Adrenal gland (tissue), 12 donors: ENCODE data around the gene UGT1A4. TPM values are rescaled to one million over a fixed set of nuclear protein-coding genes. Genes with fewer than 3 reads are reported as not detected.

ENCODE experiments used
- DNase-seq, 7 donors: peaks; one replicate each; pipeline ENCODE4 v3.0.0-alpha.2; 2019 to 2020
- H3K27ac ChIP-seq, 5 donors: fragments of 200-600 bp; sonication (generic) in 4 of 5; 1 replicate in 3 of 5; 2 replicates in 2 of 5; pipeline versions ENCODE4 v1.5.1 to v1.8.0; 2016 to 2020; ENCODE audit warnings: mild to moderate bottlenecking in 1 of 5
- H3K27me3 ChIP-seq: fragments of 200-600 bp; 2 replicates; pipeline ENCODE4 v1.8.0; 2021
- H3K36me3 ChIP-seq, 2 donors: fragments of 200-600 bp; replicated peaks in 1 of 2; 1 replicate in 1 of 2; 2 replicates in 1 of 2; pipeline versions ENCODE4 v1.5.1 to v1.8.0; 2018 to 2022
- H3K4me1 ChIP-seq, 2 donors: fragments of 200-600 bp; replicated peaks in 1 of 2; 1 replicate in 1 of 2; 2 replicates in 1 of 2; pipeline versions ENCODE4 v1.5.1 to v1.8.0; 2018 to 2021
- H3K4me3 ChIP-seq, 4 donors: fragments of 200-600 bp; sonication (generic) in 3 of 4; one replicate each; pipeline ENCODE4 v1.5.1; 2016 to 2018
- H3K9me3 ChIP-seq, 3 donors: fragments of 200-600 bp; sonication (generic) in 1 of 3; replicated peaks in 1 of 3; 1 replicate in 2 of 3; 2 replicates in 1 of 3; pipeline versions ENCODE4 v1.5.1 to v1.8.0; 2016 to 2021
- CTCF ChIP-seq, 6 experiments: fragments of 450-650 bp in 4 of 6; fragments of 200-600 bp in 2 of 6; sonication (generic) in 1 of 6; IDR thresholded peaks; 1 replicate in 5 of 6; 2 replicates in 1 of 6; pipeline versions ENCODE4 v1.5.1 to v1.8.0; 2016 to 2021; ENCODE audit warnings: antibody characterized with exemption in 6 of 6, mild to moderate bottlenecking in 2 of 6, moderate library complexity in 1 of 6
- POLR2A ChIP-seq, 2 donors: fragments of 450-650 bp; IDR thresholded peaks; one replicate each; pipeline ENCODE4 v1.6.1; 2017; ENCODE audit warnings: antibody characterized with exemption in 2 of 2, mild to moderate bottlenecking in 2 of 2, moderate library complexity in 1 of 2
- WGBS, 4 donors: extraction: QIAGEN DNeasy Blood & Tissue Kit in 2 of 4; methylation state at CpG; one replicate each; pipeline versions ENCODE4 v1.1.5 to v1.1.7; 2013 to 2017; 5-methylcytosine and 5-hydroxymethylcytosine counted together
- intact Hi-C, 2 donors: fragments of 100-400 bp; cut with DNase I; formaldehyde crosslinking; loops; one replicate each; pipeline versions ENCODE4 v1.14.1 to v1.15.0; 2022 to 2023
- polyA plus RNA-seq, 3 donors: library from polyadenylated mRNA; stranded (reverse); fragments of 200-250 nt in 2 of 3; fragments of 350-450 nt in 1 of 3; fragmentation: Illumina TruSeq in 1 of 3; extraction: RNeasy Lipid Tissue Mini Kit (QIAGEN cat#74804) in 1 of 3; gene quantifications; one replicate each; pipeline ENCODE4 v1.2.3, GENCODE V29; 2013 to 2014
- total RNA-seq, 9 donors: library from RNA; depleted of rRNA in 4 of 9; stranded (reverse); fragments of >200 nt in 4 of 9; fragments of 120-200 nt in 1 of 9; fragmentation: NEBNext Ultra II Directional in 1 of 9; extraction: Animal tissue kit (Norgen Biotek cat#: 25700) in 1 of 9; gene quantifications; one replicate each; pipeline versions ENCODE4 v1.1.0 to v1.2.4, GENCODE V29; 2013 to 2023
- donor health status: healthy with polysubstance abuse.
- donor health status: Bipolar disorder and iron deficiency.
- donor health status: DM: yes; HTN: yes; CAD: no.
- donor health status: DM: no; HTN: no; CAD: no.
- donor health status: DM: no; HTN: no; CAD: no.
- donor health status: DM: yes; HTN: yes; CAD: no.

The UGT1A4 gene
- total and polyA plus RNA-seq, 12 donors = 0.36 TPM; not detected in 11

DNA sequence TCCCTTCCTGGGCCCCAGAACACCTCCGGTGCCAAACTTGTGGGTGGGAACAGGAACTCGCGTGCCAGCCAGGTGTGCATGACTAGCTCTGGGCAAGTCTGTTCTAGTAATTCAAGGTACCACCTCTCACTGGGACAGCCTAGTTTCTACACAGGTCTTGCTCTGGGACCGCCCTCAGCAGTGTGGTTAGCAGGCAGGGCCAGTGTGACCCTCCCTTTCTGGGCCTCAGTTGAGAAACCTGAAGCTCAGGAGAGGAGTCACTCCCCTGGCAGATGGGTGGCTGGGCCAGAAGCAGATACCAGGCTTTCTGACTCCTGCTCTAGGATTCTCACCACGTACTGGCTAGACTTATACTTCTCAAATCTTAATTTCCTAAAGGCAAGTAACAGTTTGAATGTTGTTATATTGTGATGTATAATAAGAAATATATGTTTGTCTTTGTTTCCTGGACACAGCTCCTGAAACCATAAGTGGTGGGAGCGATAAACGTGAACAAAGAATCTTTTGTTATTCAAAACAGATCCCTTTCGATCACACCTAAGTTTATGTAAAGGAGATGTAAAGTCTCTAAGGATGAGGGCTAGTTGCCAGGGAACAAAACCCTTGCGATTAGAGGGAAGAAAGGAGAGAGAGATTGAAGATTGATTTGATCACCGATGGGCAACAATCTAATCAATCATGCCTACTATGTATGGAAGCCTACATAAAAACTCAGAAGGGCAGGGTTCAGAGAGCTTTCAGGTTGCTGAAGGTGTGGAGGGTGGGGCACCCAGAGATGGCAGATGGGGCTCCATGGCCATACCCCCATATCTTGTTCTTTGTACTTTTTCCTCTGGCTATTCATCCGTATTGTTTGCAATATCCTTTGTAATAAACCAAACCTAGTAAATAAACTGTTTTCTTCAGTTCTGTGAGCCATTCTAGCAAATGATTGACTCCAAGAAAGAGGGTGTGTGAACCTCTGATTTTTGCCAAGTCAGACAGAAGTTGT is 26.8 kb upstream of the UGT1A4 start:
- no peak for DNase-seq
- Histone ChIP-seq H3K27me3 (no peaks in the 10 kb centered on the region), H3K36me3 (no peaks in the 10 kb centered on the region), H3K9me3 (no peaks in the 10 kb centered on the region), H3K4me1 (no peaks in the 10 kb centered on the region), H3K4me3 (no peak overlapping the region), H3K27ac (no peak overlapping the region)
- TF ChIP-seq POLR2A (IDR thresholded peaks at IDR 0.05) (no peak), CTCF (IDR thresholded peaks at IDR 0.05) (no peak)
- whole genome bisulfite sequencing, 4 donors = 80 to 84% (median 81%) methylated on average over 10 to 11 of the region's 11 CpGs
- intact Hi-C loops = no loop called here

DNA sequence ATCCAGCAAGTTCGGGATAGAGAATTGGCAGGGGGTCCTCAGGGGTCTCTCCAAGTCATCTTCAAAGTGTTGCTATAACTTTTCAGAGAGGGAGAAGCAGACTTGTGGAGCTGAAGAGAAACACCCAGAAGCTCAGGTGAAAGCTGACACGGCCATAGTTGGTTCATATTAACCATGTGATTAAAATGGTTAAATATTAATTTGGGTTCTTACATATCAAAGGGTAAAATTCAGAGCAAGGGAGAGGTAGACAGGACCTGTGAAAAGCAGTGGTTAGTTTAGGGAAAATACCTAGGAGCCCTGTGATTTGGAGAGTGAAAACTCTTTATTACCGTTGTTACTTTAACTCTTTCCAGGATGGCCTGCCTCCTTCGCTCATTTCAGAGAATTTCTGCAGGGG is 25.9 kb upstream of the UGT1A4 start, which contains the start of gene UGT1A6:
Gene UGT1A6 (plus strand): TSS at position 243 of the 400 bp plus-strand sequence. CDS start 115 bp downstream, at position 358.
- no peak within 1 kb of the TSS for H3K27ac ChIP-seq
- TF ChIP-seq POLR2A (IDR thresholded peaks at IDR 0.05) (no peak), CTCF (IDR thresholded peaks at IDR 0.05) (no peak)
- no peaks in the 10 kb centered on the region for H3K9me3 ChIP-seq
- WGBS, 4 donors = 84 to 88% (median 86%) methylated on average over 4 of the region's 4 CpGs
- H3K4me1 ChIP-seq = no peaks in the 10 kb centered on the region
- H3K4me3 ChIP-seq = no peak within 1 kb of the TSS
- intact Hi-C loops = no loop called here
- DNase-seq = no peak
- no peaks in the 10 kb centered on the region for H3K27me3 ChIP-seq
- no peaks in the 10 kb centered on the region for H3K36me3 ChIP-seq

DNA sequence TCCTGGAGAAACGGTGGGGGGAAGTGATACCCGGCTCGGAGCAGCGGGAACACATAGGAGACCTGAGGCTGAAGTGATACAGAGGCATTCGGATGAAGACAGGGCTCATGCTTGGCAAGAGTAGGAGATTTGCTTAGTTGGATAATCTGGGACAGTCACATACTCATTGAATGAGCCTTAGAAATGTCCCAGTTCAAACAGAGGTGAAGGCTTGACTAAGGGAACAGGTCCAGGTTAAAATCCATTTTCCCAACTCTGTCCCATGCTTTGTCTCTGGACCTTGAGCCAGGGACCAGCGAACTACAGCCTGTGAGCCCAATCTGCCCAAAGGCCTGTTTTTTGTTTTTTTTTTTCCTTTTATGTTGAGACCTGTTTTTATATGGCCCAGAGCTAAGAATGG is 24.6 kb upstream of the UGT1A4 start:
- intact Hi-C loops = no loop called here
- H3K9me3 ChIP-seq = no peaks in the 10 kb centered on the region
- TF ChIP-seq POLR2A (IDR thresholded peaks at IDR 0.05) = no peak
- no peak for TF ChIP-seq CTCF (IDR thresholded peaks at IDR 0.05)
- 69 to 74% (median 71%) methylated on average over 6 of the region's 6 CpGs for WGBS, 4 donors
- H3K36me3 ChIP-seq = no peaks in the 10 kb centered on the region
- no peak overlapping the region for H3K4me3 ChIP-seq
- no peaks in the 10 kb centered on the region for H3K27me3 ChIP-seq
- no peaks in the 10 kb centered on the region for H3K4me1 ChIP-seq
- no peak overlapping the region for H3K27ac ChIP-seq
- DNase-seq = no peak

DNA sequence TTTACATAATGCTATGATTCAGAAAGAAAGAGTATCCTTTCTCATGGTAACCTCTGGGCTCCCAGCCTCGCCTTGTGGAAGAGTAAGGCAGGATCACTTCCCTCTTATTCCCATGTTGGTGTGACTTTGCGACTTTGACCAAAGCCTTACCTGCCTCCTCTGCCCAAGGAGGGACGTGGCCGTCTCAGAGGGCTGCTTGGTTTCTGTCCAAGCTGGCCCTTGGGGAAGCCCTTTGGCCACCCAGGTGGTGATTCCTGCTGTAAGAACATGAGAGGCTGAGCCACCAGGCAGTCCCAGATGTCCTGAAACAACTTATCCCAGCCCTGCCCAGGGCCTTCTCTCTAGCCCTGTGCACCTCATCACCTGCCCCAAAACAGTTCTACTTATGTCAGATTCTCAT is 19.8 kb upstream of the UGT1A4 start:
- TF ChIP-seq POLR2A (IDR thresholded peaks at IDR 0.05) (no peak), CTCF (IDR thresholded peaks at IDR 0.05) (no peak)
- Histone ChIP-seq H3K27me3 (no peaks in the 10 kb centered on the region), H3K4me3 (no peak overlapping the region), H3K9me3 (no peaks in the 10 kb centered on the region), H3K4me1 (peaks cover 6 to 7% of the 10 kb centered on the region in 2 donors), H3K36me3 (no peaks in the 10 kb centered on the region), H3K27ac (no peak overlapping the region)
- intact Hi-C loops = no loop called here
- no peak for DNase-seq
- 73 to 84% (median 81%) methylated on average over 4 of the region's 4 CpGs for WGBS, 4 donors
